Measurements from ENCODE around the gene IPO4.

The IPO4 gene

GRCh38 chr14:24192933-24193332 lies 4.3 kb upstream of the IPO4 start:
- DNase-seq = no peak

- DNase-seq = no peak
Measured at GRCh38 chr14:24190416-24190815, 1.8 kb upstream of the IPO4 start.

GRCh38 chr14:24189460-24189859 lies 844 bp upstream of the IPO4 start:
- no peak for DNase-seq

GRCh38 chr14:24189059-24189375 lies 401 bp upstream of the IPO4 start:
- no peak for DNase-seq

GRCh38 chr14:24187539-24187915 lies 1.1 kb downstream of the IPO4 start:
- DNase-seq = no peak

GRCh38 chr14:24186831-24187538 lies 1.6 kb downstream of the IPO4 start:
- no peak for DNase-seq

- no peak for DNase-seq
Measured at GRCh38 chr14:24185741-24186140, 2.9 kb downstream of the IPO4 start.

- DNase-seq = no peak
Measured at GRCh38 chr14:24185026-24185425, 3.6 kb downstream of the IPO4 start.

GRCh38 chr14:24184104-24184970 lies 4.3 kb downstream of the IPO4 start:
- DNase-seq = no peak

GRCh38 chr14:24183014-24183481 lies 5.6 kb downstream of the IPO4 start:
- no peak for DNase-seq

GRCh38 chr14:24182110-24182882 lies 6.3 kb downstream of the IPO4 start:
- DNase-seq = no peak

GRCh38 chr14:24181371-24182077 lies 7.1 kb downstream of the IPO4 start:
- no peak for DNase-seq

- no peak for DNase-seq
Measured at GRCh38 chr14:24179961-24180796, 8.4 kb downstream of the IPO4 start.

- DNase-seq = no peak
Measured at GRCh38 chr14:24179294-24179960, 9.2 kb downstream of the IPO4 start.

- DNase-seq = no peak
Measured at GRCh38 chr14:24178399-24179178, 10.0 kb downstream of the IPO4 start.

GRCh38 chr14:24177891-24178290 lies 10.7 kb downstream of the IPO4 start:
- no peak for DNase-seq

GRCh38 chr14:24177041-24177825 lies 11.4 kb downstream of the IPO4 start:
- no peak for DNase-seq

GRCh38 chr14:24176599-24176998 lies 12.0 kb downstream of the IPO4 start:
- DNase-seq = no peak

- no peak for DNase-seq
Measured at GRCh38 chr14:24172871-24173281, 15.7 kb downstream of the IPO4 start.
